ENCODE data around the gene MIER2.

Gene MIER2

GRCh38 chr19:336067-336614 lies 8.5 kb downstream of the MIER2 start:
- no peak overlapping the region for H3K27ac ChIP-seq
- no peak for DNase-seq (ENCODE audit: low read depth, low spot score)

- no peak overlapping the region for H3K27ac ChIP-seq
- no peak for DNase-seq (ENCODE audit: low read depth, low spot score)
Observed at GRCh38 chr19:335486-336066, 9.0 kb downstream of the MIER2 start.

GRCh38 chr19:335072-335471 lies 9.5 kb downstream of the MIER2 start:
- H3K27ac ChIP-seq, result no peak overlapping the region
- no peak for DNase-seq (ENCODE audit: low read depth, low spot score)

GRCh38 chr19:334296-335071 lies 10.1 kb downstream of the MIER2 start:
- no peak for DNase-seq (ENCODE audit: low read depth, low spot score)
- H3K27ac ChIP-seq, result no peak overlapping the region

GRCh38 chr19:330503-330902 lies 14.1 kb downstream of the MIER2 start:
- H3K27ac ChIP-seq, result no peak overlapping the region
- no peak for DNase-seq (ENCODE audit: low read depth, low spot score)

GRCh38 chr19:329876-330275 lies 14.7 kb downstream of the MIER2 start:
- H3K27ac ChIP-seq, result no peak overlapping the region
- no peak for DNase-seq (ENCODE audit: low read depth, low spot score)

- H3K27ac ChIP-seq, result no peak overlapping the region
- no peak for DNase-seq (ENCODE audit: low read depth, low spot score)
Observed at GRCh38 chr19:328025-328505, 16.5 kb downstream of the MIER2 start.

- no peak for DNase-seq (ENCODE audit: low read depth, low spot score)
- no peak overlapping the region for H3K27ac ChIP-seq
Observed at GRCh38 chr19:327291-328024, 17.1 kb downstream of the MIER2 start.

- no peak overlapping the region for H3K27ac ChIP-seq
- no peak for DNase-seq (ENCODE audit: low read depth, low spot score)
Observed at GRCh38 chr19:326871-327270, 17.7 kb downstream of the MIER2 start.

GRCh38 chr19:325937-326565 lies 18.5 kb downstream of the MIER2 start:
- H3K27ac ChIP-seq, result no peak overlapping the region
- no peak for DNase-seq (ENCODE audit: low read depth, low spot score)

GRCh38 chr19:325173-325936 lies 19.2 kb downstream of the MIER2 start:
- DNase-seq (ENCODE audit: low read depth, low spot score), result no peak
- H3K27ac ChIP-seq, result no peak overlapping the region

GRCh38 chr19:324716-325115 lies 19.9 kb downstream of the MIER2 start:
- H3K27ac ChIP-seq, result no peak overlapping the region
- no peak for DNase-seq (ENCODE audit: low read depth, low spot score)

GRCh38 chr19:322616-323015 lies 22.0 kb downstream of the MIER2 start:
- DNase-seq (ENCODE audit: low read depth, low spot score), result no peak

GRCh38 chr19:318509-318774 lies 26.2 kb downstream of the MIER2 start:
- DNase-seq (ENCODE audit: low read depth, low spot score), result no peak
- H3K27ac ChIP-seq, result no peak overlapping the region

More at GRCh38 chr19:322616-323015, 22.0 kb downstream of the MIER2 start:
- H3K27ac ChIP-seq, result no peak overlapping the region

GRCh38 chr19:317710-318508 lies 26.7 kb downstream of the MIER2 start:
- H3K27ac ChIP-seq, result no peak overlapping the region
- no peak for DNase-seq (ENCODE audit: low read depth, low spot score)

GRCh38 chr19:315811-316210 lies 28.8 kb downstream of the MIER2 start:
- no peak for DNase-seq (ENCODE audit: low read depth, low spot score)
- H3K27ac ChIP-seq, result no peak overlapping the region

GRCh38 chr19:313988-314815 lies 30.4 kb downstream of the MIER2 start:
- no peak overlapping the region for H3K27ac ChIP-seq
- DNase-seq (ENCODE audit: low read depth, low spot score), result no peak

Measured in epithelial cell of prostate (primary cell).